Stomach (tissue), 4 donors: Measurements from ENCODE around the gene ATG9A.

Experiments
- POLR2A ChIP-seq, 4 donors: fragments of 450-650 bp; IDR thresholded peaks; one replicate each; pipeline ENCODE4 v1.6.1; 2016; ENCODE audit warnings: antibody characterized with exemption in 4 of 4, control low read depth in 2 of 4, mild to moderate bottlenecking in 1 of 4, moderate library complexity in 1 of 4
- TF ChIP-seq, protein P1 (sequence below), 7 experiments: fragments of 450-650 bp in 4 of 7; fragments of 200-600 bp in 3 of 7; sonication (generic) in 3 of 7; IDR thresholded peaks; one replicate each; pipeline ENCODE4 v1.5.1; 2016 to 2019; ENCODE audit warnings: antibody characterized with exemption in 7 of 7, control low read depth in 2 of 7, mild to moderate bottlenecking in 1 of 7

DNA sequence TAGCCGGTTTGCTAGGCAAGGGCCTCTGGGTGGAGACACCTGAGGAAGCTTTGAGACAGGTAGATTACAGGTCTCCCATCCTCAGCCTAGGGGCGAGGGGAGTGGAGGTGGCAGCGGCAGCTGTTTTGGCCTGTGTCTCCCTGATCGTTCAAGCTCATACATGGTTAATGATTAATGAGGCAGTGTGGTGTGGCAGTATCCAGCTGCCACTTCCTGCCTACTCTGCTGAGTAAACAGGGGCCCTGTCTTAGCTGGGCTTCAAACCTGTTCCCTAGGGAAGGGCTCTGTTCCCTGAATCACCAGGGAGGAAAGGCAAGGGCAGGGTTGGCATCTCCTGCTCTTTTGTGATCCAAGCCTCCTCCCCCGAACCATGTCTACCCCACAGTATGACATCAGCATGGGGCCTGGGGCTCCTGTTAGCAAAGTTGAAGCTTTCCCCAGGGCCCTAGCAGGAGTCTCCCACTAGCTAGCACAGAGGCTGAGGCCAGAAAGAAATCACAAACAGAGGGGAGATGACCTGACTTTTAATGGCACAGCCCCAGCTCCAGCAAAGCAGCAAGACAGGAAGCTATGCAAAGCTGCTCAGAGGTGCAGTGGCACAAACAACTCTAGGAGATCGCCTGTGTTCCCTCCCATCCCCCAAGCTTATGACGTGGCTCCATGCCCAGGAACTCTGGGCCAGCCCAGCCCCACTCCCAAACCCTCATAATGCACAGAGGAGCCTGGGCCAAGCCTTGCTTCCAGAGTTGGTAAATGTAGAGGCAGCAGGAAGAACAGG is 20.0 kb upstream of the ATG9A start:
- TF ChIP-seq, protein P1, sequence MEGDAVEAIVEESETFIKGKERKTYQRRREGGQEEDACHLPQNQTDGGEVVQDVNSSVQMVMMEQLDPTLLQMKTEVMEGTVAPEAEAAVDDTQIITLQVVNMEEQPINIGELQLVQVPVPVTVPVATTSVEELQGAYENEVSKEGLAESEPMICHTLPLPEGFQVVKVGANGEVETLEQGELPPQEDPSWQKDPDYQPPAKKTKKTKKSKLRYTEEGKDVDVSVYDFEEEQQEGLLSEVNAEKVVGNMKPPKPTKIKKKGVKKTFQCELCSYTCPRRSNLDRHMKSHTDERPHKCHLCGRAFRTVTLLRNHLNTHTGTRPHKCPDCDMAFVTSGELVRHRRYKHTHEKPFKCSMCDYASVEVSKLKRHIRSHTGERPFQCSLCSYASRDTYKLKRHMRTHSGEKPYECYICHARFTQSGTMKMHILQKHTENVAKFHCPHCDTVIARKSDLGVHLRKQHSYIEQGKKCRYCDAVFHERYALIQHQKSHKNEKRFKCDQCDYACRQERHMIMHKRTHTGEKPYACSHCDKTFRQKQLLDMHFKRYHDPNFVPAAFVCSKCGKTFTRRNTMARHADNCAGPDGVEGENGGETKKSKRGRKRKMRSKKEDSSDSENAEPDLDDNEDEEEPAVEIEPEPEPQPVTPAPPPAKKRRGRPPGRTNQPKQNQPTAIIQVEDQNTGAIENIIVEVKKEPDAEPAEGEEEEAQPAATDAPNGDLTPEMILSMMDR (IDR thresholded peaks at IDR 0.05), result no peak
- TF ChIP-seq POLR2A (IDR thresholded peaks at IDR 0.05), result peak in 1 of 4 donors; percentile 26
